HL-60/S4 (cell line): ENCODE results near the gene PDE1C.

ENCODE experiments used
- in situ Hi-C: fragments of 300-500 bp; cut with MboI; formaldehyde crosslinking; loops from 2 replicates; pipeline ENCODE4 v1.14.3; 2022; ENCODE audit warnings: low sequenced_read_pairs

PDE1C gene

DNA sequence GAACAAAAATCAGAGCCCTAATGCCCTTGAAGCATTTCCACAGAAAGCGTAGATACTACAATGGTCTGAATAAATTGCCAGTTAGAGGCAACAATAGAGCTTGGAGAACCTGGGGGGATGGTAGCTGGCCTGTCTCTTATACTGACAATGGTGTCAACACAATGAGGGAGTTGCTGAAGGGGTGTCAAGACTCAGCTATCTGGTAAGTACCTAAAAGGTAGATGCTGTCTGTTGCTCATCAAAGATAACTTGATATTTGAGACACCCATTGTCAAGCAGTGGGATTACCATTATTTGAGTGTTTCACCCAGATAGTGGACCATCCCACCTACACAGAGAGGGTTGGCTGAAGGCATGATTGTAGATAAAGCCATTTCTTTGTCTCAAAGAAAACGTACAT, 72.8 kb downstream of the PDE1C start:
- in situ Hi-C loops = no loop called here

DNA sequence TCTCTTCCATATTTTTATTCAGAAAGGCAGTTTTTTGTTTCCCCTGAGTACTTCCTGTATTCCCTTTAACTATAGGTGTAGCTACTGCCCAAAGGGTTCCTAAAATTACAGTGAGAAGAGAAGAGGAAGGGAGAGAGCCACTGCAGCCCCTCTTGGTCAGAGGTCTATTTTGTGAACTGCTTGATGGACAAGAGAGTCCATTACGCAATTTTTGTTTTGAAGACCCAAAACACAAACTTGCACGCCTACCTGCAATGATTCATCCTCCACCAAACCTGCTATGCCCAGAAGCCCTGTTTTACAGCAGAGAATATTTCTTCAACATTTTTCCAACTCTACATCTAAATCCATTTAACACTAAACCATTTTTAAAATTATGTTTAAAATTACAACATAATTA, 75.1 kb downstream of the PDE1C start:
- in situ Hi-C loops = no loop called here

DNA sequence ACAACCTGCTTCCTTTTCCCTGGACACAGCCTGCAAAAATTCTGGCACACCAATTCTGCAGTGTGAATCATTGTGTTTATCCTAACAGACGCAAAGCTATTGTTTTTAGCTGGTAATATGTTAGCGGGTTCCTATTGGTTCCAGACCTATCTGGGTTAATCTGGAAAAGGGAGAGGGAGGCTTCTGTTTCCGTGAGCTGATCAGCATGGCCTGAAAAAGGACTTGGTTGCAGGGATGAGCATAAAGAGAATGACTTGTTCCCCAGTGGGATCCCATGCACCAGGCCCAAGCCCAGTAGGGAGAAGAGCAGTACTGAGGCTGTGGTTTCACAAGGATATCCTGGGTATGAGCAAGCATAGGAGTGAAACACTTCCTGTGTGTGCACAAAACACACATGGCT, 78.4 kb downstream of the PDE1C start:
- in situ Hi-C loops = no loop called here

DNA sequence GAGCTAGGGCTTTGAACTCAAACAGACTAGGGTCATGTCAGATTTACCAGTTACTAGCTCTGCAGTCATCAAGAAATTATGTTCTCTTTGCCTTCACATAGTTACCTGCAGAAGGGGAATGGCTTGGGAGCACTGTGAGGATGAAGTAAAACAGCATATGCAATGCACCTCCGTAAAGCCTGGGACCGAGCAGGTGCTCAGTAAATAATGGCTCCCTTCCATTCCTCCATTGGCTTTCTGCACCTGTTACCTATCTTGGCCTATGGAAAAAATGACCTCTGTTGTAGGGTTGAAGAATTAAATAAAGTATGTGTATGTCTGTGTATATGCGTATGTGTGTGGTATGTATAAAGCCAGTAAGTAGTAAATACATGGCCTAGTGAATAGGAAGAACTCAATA, 78.8 kb downstream of the PDE1C start:
- in situ Hi-C loops = no loop called here

DNA sequence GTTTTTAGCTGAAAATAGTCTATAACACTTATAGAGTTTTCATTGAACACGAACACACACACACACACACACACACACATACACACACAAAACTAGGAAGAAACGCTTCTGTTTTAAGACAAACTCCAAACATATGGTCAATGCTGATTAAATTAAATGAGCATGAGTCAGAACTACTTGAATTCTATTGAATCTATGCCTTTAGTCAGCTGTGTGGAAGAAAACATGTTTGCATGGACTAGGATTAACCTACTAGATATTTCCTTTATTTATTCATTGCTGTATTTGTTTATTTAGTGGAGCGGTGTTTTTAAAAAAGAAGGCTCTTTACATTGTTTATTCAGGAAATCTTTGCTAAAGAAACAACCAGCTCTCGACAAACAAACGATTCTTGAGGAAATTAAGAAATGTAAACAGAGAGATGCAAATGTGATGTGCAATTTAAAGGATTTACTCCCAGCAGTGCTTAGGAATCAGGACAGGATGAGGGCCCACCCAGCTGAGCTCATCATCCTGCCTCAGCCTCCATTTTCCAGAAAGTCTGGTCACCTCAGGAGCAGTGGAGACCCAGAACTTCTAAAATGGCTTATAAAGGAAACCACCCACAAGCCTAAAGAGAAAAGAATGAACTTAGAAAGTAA, 83.2 kb downstream of the PDE1C start:
- in situ Hi-C loops = no loop called here

DNA sequence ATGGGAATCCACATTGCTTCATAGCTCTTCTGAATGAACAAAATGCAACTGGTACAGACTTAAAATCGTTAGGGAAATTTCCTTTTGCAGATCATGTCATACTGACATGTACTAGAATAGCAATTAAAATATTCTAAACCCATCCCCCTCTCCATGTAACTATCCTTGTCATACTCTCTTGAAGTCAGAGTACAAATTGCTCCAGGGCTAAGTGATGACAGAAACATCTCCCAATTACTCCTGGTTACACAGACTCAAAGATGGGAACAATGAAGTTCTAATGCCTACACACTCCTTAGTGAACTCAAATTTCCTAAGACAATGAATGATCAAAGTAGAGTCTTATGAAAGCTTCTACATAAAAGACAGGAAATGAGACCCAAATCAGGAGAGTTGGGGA, 87.2 kb downstream of the PDE1C start:
- in situ Hi-C loops = no loop called here

DNA sequence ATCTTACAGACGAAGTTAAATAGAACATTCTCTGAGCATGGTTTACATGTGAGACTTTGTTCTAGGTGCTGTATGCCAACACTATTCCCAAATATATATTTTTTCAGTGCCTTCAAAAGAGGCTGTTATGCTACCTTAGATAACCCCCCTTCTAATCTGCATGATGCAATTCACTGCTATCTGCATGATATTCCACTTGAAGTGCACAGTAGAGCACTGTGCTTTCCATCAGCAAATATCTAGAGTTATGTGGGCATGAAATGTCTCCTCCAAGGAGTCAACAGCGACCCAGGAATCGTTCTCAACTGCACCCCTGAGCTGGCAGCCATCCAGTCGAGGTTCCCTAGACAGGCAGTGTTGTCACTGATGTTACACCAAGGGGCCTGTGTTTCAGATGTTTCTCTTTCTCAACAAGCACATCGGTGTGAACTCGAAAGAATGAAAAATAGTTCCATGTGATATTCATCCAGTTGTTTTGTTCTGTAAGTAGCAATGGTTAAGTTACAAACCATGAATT, 88.3 kb downstream of the PDE1C start:
- in situ Hi-C loops = no loop called here

DNA sequence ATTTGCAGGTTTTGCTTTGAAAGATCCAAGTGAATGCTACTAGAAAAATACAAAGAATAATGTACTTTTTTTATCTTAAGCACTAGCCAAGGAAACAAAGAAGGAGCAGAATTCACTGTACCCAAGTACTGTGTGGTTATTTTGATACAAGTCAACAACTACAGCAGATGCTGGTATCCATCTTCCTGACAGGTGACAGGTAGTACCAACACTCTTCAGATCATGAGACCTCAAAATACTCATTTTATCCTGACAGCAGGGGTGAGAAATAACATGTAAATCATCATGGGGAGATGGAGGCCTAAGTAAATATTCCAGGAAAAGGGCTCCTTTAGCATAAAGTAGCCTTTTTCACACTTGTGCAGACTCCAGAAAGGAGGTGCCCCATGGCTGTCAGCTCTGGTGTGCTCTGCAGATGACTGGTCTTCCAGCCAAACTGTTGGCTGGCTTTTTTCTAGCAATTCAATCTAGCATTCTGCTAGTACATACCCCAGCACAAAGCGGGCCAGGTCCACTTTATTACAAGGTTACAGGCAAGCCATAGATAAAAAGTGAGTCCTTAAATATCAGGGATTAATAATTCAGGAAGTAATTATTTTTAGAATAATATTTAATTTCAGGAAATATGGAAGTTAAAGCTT, 90.4 kb downstream of the PDE1C start:
- in situ Hi-C loops = no loop called here

DNA sequence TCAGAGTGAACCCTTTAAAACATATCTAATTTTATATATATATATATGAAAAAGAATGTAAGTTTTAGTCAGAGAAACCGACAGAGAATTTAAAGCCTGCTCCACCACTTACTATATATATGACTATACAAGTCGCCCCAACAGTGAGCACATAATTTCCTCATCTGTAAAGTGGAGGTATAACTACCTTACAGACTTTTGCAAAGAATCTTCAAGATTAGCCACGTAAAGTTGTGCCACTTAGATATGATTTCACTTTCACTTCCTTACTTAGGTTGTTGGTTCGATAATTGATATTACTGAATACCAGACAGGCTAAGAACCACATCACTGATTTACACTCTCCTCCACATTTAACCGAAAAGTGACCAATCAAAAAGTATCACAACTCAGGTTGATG, 94.7 kb downstream of the PDE1C start:
- in situ Hi-C loops = no loop called here

DNA sequence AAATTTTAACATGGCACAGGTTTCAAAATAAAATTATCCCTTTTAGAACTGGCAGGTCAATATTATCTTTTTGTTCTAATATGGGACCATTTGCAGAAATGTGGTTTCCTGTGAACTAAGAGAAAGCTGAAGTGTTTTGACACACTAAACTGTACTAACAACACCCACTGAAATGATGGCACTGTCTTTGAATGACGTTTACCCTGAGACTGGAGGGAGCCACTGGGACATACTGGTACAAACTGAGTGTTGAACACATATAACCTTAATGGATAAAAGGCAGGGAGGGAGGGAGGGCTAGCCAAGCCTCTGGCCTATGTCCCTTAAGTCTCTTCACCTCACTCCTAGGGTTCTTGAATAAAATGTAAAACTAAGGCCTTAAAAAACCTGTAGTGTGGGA, 95.9 kb downstream of the PDE1C start:
- in situ Hi-C loops = no loop called here

DNA sequence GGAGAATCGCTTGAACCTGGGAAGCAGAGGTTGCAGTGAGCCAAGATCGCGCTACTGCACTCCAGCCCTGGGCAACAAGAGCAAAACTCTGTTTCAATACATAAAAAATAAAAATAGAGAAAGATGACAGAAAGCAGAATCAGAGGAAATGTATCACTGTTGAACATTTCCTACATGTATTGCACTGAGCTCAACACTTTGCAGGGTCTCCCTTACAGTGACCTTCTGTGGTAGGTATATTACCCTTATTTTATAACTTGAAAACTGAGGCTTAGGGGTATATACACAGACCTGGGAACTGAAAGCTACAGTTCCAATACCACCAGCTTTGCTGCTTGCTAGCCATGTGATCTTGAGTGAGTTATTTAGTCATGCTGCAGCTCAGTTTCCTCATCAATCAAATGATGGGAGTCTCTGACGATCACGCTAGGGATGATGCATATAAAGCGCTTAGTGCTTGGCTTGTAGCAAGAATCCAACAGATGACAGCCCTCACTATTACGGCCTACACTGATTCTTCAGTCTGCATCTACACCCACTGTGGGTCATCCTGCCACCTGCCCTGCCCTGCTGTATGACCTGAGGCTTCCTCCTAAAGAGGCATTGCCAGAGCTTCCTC, 99.0 kb downstream of the PDE1C start:
- in situ Hi-C loops = no loop called here

DNA sequence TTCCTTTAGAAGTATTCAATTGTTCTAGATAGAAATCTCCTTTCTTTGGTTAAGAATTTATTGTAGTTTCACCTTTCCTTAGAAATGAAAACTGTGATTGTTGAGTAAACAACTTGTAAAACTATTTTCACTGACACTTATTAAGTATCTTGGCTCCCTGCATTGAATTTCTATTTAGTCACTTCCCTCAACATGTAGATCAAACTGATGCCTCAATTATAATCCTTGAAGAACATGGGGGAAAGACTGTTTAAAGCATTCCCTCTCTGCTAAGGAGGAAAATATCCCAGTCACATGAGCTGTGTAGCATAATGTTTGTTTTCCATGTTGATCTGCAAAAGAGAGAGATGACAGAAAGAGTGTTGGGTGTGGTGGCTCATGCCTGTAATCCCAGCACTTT, 99.7 kb downstream of the PDE1C start:
- in situ Hi-C loops = no loop called here

DNA sequence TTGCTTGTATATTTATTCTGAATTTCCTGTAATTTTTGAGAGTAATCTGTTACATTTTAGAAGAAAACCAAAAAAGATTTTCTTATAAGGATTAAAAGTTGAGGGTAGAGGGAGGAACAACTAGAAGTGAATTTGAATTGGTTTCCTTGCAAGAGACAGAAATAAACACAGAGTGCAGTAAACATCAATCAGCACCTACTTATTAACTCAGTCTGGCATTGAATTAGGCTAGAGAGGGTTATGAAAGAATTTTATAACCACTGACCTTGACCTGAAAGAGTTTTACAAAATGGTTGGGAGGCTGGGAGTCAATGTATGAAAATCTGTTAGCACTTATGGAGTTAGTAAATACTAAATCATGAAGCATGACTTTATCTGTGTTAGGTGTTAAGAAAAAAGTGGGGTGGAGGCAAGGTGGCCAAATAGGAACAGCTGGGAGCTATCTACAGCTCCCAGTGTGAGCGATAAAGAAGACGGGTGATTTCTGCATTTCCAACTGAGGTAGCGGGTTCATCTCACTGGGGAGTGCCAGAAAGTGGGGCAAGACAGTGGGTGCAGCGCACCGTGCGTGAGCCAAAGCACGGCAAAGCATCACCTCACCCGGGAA, 106.5 kb downstream of the PDE1C start:
- in situ Hi-C loops = no loop called here

DNA sequence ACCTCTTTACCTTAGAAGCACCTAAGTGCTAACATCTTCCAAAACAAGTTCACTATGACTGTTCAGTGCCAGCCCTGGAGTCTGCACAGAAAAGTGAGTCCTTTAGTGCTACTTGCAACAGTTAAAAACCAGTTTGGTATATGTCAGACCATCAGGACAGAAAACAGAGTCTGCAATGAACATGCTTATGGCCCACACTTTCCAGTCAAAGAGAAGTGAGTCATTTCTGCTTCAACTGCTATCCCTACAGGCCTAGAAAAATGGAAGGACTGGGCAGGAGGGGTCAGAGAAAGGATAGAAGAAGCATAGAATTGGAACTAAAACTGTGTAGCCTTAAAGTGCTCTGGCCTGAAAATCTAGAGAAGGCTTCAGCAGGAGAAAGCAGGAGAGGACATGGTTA, 108.0 kb downstream of the PDE1C start:
- in situ Hi-C loops = no loop called here

DNA sequence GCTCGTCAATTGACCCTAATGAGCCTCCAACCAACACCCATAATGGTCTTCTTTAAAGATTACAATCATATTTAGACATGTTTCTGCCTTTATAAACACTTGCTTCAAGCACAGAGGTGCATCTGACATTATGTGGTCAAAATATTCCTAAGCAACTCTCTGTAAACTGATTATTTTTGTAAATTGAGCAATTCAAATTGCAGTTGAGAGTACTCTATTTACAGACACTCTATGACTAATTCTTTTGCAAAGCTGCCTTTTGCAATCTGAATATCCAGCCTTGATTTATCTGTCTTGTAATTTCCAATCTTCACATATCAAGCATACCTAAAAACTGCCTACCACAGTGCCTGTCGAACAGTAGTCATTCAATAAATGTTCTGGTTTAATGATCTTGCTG, 112.0 kb downstream of the PDE1C start:
- in situ Hi-C loops = no loop called here

DNA sequence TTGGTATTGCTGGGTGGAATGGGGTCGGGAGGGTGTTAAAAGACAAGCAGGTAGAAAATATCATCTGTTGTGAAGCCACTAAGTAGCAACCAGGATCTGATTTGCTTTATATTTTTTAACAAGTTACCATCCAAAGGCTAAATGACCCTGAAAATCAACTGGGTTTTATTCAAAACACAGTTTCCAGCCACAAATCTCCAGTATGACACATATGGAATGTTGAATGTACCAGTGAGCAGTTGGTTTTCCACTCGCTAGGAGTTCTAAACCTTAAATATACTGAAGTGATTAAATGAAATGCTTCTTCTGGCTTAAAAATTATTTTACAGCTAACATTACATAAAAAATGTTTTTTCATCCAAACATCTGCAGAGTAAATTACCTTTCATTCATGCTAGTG, 112.5 kb downstream of the PDE1C start:
- in situ Hi-C loops = no loop called here

DNA sequence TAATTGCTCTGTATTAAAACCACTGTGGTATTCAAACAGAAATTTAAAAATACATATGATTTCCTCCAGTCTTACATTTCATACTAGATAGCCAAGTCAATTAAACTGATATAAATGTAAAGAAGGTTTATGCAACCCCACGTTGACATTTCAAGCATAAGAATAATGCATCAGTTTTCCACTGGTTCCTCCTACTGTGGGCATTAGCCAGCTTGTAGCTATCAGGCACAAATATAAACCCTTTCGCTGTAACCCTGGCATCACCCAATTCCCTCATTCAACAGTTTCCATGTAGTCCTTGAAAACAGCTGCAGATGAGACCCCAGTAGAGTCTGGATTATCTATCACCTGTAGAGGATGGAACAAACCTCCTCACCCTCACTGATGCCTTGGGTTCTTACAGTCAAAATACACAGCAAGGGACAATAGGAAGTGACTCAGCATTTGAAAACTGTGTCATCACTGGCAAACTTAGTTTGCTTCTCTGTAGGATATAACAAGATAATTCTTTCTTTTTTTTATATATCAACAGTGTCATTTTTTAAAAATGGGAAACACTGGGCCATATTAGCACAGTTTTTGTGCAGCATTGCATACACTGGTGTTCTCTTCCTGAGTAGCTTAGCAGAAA, 113.0 kb downstream of the PDE1C start:
- in situ Hi-C loops = no loop called here

DNA sequence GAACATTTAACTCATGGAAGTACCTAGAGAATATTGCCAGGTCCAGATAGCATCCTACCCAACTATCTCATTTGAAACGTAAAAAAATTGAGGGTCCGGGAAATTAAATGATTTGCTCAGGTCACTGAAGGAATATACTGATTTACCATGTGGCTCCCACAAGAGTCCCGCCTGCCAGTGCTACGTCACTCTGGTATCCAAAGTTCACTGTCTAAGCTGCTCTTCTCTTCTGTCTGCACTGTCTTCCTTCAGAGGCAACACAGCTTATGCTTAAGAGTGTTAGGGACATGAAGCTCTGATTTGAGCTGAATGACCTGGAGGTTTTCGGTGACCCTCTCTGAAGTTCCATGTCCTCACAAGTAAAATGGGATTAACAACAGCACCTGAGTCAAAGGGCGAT, 114.6 kb downstream of the PDE1C start:
- in situ Hi-C loops = no loop called here

DNA sequence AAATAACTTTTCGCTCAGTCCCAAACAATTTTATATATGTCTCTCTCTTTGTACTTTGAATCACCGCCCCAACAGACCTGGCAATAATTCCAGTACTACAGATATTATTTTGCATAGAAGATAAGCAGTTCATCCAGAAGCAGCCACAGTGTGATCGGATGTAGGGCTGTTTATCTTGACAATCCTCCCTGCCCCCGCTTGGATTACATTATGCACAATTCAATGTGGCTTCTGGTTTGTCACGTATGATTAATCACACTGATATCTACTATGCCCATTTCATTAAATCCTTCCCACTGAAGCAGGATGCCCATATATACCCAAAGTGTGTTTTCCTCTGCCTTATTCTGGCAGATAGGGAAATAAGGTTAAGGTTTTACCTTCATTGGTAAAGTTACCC, 115.2 kb downstream of the PDE1C start:
- in situ Hi-C loops = no loop called here

DNA sequence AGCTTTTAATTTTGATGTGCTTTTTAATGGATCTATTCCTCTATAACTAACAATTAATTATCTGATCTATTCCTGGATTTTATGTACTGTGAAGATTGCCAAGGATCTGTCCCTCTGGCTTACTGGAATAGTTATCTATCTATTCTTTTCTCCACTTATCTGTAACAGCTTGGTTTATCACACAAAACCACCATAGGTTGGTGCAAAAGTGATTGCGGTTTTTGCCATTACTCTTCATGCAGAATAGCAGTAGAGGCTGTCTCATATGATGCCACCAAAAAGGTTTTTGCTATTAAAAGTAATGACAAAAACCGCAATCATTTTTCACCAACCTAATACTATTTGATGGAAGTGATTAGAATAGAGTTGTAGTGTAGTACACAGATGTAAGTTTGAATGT, 115.7 kb downstream of the PDE1C start:
- in situ Hi-C loops = no loop called here

DNA sequence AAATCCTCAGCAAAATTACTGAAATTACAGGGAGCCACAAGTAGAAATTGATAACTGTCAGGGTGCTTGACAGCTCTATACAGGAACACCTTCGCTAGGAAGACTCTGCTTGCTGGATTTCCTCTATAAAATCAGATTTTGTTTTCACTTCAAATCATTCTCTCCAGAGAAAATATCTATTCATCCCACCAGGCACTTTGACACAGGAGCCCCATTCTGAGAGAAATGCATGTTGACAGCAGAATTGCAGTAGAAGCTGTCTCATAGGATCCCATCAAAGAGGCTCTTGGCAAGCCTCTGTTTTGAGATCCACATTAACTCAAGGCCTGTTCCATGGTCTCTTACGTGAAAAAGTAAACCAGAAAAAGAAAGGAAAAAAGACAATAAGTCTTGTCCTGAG, 116.8 kb downstream of the PDE1C start:
- in situ Hi-C loops = no loop called here
